Keratinocyte (primary cell): Measurements from ENCODE around the gene IL1B.

Experiments
- CTCF ChIP-seq, 3 experiments: IDR thresholded peaks in 1 of 3; conservative IDR thresholded peaks in 1 of 3; optimal IDR thresholded peaks in 1 of 3; 2 replicates in 2 of 3; 3 replicates in 1 of 3; pipeline versions ENCODE3 to v1.5.1; 2011; ENCODE audit warnings: low read length in 3 of 3, mild to moderate bottlenecking in 3 of 3, moderate library complexity in 2 of 3, control low read depth in 1 of 3, inconsistent platforms in 1 of 3; ENCODE audit not compliant: insufficient read depth in 2 of 3; ENCODE audit errors: extremely low read depth in 1 of 3
- EZH2 ChIP-seq: IDR thresholded peaks from one replicate; pipeline ENCODE4 v1.6.1; 2012; ENCODE audit warnings: inconsistent platforms, mild to moderate bottlenecking, low read length, moderate library complexity

- peak in 1 of 3 experiments; percentile 23 for TF ChIP-seq CTCF (optimal IDR thresholded peaks at IDR 0.05 in 1 of 3, IDR thresholded peaks at IDR 0.05 in 1 of 3, conservative IDR thresholded peaks at IDR 0.05 in 1 of 3; ENCODE audit: extremely low read depth in 1 of 3, insufficient read depth in 2 of 3, low read length in 3 of 3)
- no peak for TF ChIP-seq EZH2
Observed at GRCh38 chr2:112814278-112814677, 22.3 kb downstream of the IL1B start.
